DND-41 (cell line): ENCODE measurements around the gene SSR2.

Experiments used
- CTCF ChIP-seq: IDR thresholded peaks from 2 replicates; pipeline ENCODE4 v1.5.1; 2012; ENCODE audit warnings: borderline replicate concordance, low read length, moderate library complexity, mild to moderate bottlenecking; ENCODE audit not compliant: poor library complexity, severe bottlenecking; ENCODE audit errors: extremely low read depth
- EZH2 ChIP-seq: IDR thresholded peaks from 3 replicates; pipeline ENCODE4 v1.6.1; 2012; ENCODE audit warnings: borderline replicate concordance, low read depth, mild to moderate bottlenecking, moderate library complexity, low read length, inconsistent platforms; ENCODE audit not compliant: severe bottlenecking

GRCh38 chr1:156069490-156070455, 49.0 kb upstream of the SSR2 start:
- TF ChIP-seq CTCF (no peak), EZH2 (no peak)
